Ishikawa (cell line): Measurements from ENCODE around the gene ZBTB21.

Experiments
- EP300 ChIP-seq: IDR thresholded peaks from 2 replicates; pipeline ENCODE4 v1.6.1; 2012; ENCODE audit warnings: borderline replicate concordance
- YY1 ChIP-seq: IDR thresholded peaks from 2 replicates; pipeline ENCODE4 v1.6.1; 2012; ENCODE audit warnings: low read depth
- ZBTB7A ChIP-seq: IDR thresholded peaks from 2 replicates; pipeline ENCODE4 v1.6.1; 2012; ENCODE audit warnings: low read depth
- TF ChIP-seq, protein P1 (sequence below): IDR thresholded peaks from 2 replicates; pipeline ENCODE4 v1.6.1; 2012
- TF ChIP-seq, protein P2 (sequence below): IDR thresholded peaks from 2 replicates; pipeline ENCODE4 v1.6.1; 2012; ENCODE audit warnings: low read depth, mild to moderate bottlenecking

GRCh38 chr21:42044871-42045495 lies 34.8 kb upstream of the ZBTB21 start:
- TF ChIP-seq, protein P1, sequence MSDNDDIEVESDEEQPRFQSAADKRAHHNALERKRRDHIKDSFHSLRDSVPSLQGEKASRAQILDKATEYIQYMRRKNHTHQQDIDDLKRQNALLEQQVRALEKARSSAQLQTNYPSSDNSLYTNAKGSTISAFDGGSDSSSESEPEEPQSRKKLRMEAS, result no peak
- TF ChIP-seq, protein P2, sequence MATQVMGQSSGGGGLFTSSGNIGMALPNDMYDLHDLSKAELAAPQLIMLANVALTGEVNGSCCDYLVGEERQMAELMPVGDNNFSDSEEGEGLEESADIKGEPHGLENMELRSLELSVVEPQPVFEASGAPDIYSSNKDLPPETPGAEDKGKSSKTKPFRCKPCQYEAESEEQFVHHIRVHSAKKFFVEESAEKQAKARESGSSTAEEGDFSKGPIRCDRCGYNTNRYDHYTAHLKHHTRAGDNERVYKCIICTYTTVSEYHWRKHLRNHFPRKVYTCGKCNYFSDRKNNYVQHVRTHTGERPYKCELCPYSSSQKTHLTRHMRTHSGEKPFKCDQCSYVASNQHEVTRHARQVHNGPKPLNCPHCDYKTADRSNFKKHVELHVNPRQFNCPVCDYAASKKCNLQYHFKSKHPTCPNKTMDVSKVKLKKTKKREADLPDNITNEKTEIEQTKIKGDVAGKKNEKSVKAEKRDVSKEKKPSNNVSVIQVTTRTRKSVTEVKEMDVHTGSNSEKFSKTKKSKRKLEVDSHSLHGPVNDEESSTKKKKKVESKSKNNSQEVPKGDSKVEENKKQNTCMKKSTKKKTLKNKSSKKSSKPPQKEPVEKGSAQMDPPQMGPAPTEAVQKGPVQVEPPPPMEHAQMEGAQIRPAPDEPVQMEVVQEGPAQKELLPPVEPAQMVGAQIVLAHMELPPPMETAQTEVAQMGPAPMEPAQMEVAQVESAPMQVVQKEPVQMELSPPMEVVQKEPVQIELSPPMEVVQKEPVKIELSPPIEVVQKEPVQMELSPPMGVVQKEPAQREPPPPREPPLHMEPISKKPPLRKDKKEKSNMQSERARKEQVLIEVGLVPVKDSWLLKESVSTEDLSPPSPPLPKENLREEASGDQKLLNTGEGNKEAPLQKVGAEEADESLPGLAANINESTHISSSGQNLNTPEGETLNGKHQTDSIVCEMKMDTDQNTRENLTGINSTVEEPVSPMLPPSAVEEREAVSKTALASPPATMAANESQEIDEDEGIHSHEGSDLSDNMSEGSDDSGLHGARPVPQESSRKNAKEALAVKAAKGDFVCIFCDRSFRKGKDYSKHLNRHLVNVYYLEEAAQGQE, result no peak
- TF ChIP-seq EP300 (no peak), YY1 (no peak), ZBTB7A (no peak)
